BLaER1 (cell line): Measurements from ENCODE around the gene NTRK3.
A peak's percentile ranks its signal among the peaks of the same experiment; 100 is the strongest.

Experiments used
- H3K27ac ChIP-seq: shearing (Covaris generic); formaldehyde crosslinking; 2 replicates; pipeline ENCODE4 v1.8.1; 2022
- H3K27me3 ChIP-seq: shearing (Covaris generic); formaldehyde crosslinking; 2 replicates; pipeline ENCODE4 v1.8.1; 2022
- H3K36me3 ChIP-seq: shearing (Covaris generic); formaldehyde crosslinking; 2 replicates; pipeline ENCODE4 v1.8.1; 2022
- H3K4me1 ChIP-seq: shearing (Covaris generic); formaldehyde crosslinking; 2 replicates; pipeline ENCODE4 v1.8.1; 2022
- H3K4me2 ChIP-seq: shearing (Covaris generic); formaldehyde crosslinking; 2 replicates; pipeline ENCODE4 v1.8.1; 2022
- H3K4me3 ChIP-seq: shearing (Covaris generic); formaldehyde crosslinking; 2 replicates; pipeline ENCODE4 v1.8.1; 2022
- H3K9ac ChIP-seq: shearing (Covaris generic); formaldehyde crosslinking; 2 replicates; pipeline ENCODE4 v1.8.1; 2022
- H3K9me3 ChIP-seq: shearing (Covaris generic); formaldehyde crosslinking; 2 replicates; pipeline ENCODE4 v1.8.1; 2022
- H4K20me1 ChIP-seq: shearing (Covaris generic); formaldehyde crosslinking; 2 replicates; pipeline ENCODE4 v1.8.1; 2022
- Cebpa-rat ChIP-seq: shearing (Covaris generic); IDR thresholded peaks from 2 replicates; pipeline ENCODE4 v1.8.1; 2022

Gene NTRK3

DNA sequence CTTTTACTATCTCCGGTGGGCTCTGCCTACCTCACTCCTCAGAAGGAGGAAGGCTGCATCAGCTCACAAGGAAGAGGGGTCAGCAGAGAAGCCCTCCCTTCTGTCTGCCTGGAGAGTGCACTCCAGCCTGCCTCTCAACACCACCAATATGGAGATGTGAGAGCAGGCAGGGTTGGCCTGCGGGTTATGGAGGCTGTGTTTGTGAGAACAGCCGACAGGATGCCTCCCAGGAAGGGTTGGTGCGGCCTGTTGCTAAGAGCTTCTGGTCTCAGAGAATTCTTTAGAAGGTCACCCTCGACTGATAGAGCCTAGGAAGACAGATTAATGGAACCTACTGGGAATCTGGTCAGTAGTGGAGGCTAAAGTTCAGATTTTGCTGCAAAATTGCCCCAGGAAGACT is 326.1 kb downstream of the NTRK3 start:
- H4K20me1 ChIP-seq: no peaks in the 10 kb centered on the region
- H3K4me1 ChIP-seq: no peaks in the 10 kb centered on the region
- no peak for TF ChIP-seq Cebpa-rat
- no peaks in the 10 kb centered on the region for H3K36me3 ChIP-seq
- H3K27me3 ChIP-seq: no peaks in the 10 kb centered on the region
- H3K9ac ChIP-seq: no peak overlapping the region
- H3K4me3 ChIP-seq: no peak overlapping the region
- H3K27ac ChIP-seq: no peak overlapping the region
- H3K4me2 ChIP-seq: no peak overlapping the region
- no peaks in the 10 kb centered on the region for H3K9me3 ChIP-seq

DNA sequence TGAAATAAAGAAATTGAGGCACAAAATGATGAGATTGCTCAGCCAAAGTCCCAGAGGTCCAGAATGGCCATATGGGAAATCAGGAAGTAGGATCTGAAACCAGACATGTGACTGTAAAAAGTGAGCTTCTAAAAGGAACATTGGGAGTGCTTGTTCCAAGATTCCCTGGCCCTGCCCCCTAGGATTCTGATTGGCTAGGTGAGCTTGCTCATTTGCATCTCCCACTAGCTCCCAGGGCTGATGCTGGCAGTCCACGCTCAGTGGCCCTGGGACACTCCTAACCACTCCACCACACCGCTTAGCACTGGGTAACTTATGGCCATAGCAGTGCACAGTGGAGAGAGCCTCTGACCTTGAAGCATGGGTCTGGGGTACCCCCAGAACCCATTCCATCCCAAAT is 326.7 kb downstream of the NTRK3 start:
- Histone ChIP-seq H3K4me2 (no peak overlapping the region), H3K27me3 (no peaks in the 10 kb centered on the region), H3K4me1 (no peaks in the 10 kb centered on the region), H3K9me3 (no peaks in the 10 kb centered on the region), H3K9ac (no peak overlapping the region), H3K36me3 (no peaks in the 10 kb centered on the region), H3K4me3 (no peak overlapping the region), H3K27ac (no peak overlapping the region), H4K20me1 (no peaks in the 10 kb centered on the region)
- TF ChIP-seq Cebpa-rat: no peak

DNA sequence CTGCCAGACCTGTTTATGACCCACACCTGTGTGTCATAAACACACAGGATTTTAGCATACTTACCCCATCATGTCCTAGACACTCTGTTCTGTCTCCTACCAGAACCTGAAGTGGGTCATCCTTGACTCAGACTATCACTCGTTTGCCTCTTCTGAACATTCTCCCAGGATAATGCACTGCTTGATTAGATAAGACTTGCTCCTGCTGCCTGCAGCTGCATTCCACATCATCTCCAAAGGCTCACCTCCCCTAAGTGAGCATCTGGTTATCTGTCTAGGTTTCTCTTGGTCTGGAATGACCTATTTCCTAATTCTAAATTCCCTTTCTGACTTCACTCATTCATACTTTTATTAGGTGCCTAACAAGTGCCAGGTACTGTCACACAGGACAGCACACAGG is 332.1 kb downstream of the NTRK3 start:
- H3K9me3 ChIP-seq: no peaks in the 10 kb centered on the region
- H4K20me1 ChIP-seq: no peaks in the 10 kb centered on the region
- no peaks in the 10 kb centered on the region for H3K27me3 ChIP-seq
- no peak for TF ChIP-seq Cebpa-rat
- no peak overlapping the region for H3K27ac ChIP-seq
- no peak overlapping the region for H3K4me3 ChIP-seq
- no peaks in the 10 kb centered on the region for H3K36me3 ChIP-seq
- no peaks in the 10 kb centered on the region for H3K4me1 ChIP-seq
- no peak overlapping the region for H3K4me2 ChIP-seq
- H3K9ac ChIP-seq: no peak overlapping the region

DNA sequence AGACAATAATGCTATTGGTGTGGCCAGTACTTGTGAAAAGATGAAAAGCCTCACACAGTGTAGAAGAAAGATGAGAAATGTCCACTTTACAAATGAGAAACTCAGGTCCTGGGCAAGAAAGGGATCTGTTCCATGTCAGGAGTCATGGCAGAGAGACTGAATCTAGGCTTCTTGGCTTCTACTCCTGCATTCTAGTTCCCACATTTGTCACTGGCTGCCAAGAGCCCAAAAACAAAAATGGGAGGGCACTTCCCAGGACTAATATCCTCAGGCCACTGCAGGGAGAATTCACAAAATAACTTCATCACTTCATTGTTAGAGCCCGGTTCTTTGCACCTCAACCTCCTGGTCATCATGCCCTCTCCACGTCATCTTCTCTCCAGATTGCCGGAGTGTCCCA is 337.5 kb downstream of the NTRK3 start:
- Histone ChIP-seq H3K27me3 (no peaks in the 10 kb centered on the region), H3K9ac (no peak overlapping the region), H3K27ac (no peak overlapping the region), H4K20me1 (no peaks in the 10 kb centered on the region), H3K36me3 (no peaks in the 10 kb centered on the region), H3K4me1 (no peaks in the 10 kb centered on the region), H3K9me3 (no peaks in the 10 kb centered on the region), H3K4me3 (no peak overlapping the region), H3K4me2 (no peak overlapping the region)
- no peak for TF ChIP-seq Cebpa-rat

DNA sequence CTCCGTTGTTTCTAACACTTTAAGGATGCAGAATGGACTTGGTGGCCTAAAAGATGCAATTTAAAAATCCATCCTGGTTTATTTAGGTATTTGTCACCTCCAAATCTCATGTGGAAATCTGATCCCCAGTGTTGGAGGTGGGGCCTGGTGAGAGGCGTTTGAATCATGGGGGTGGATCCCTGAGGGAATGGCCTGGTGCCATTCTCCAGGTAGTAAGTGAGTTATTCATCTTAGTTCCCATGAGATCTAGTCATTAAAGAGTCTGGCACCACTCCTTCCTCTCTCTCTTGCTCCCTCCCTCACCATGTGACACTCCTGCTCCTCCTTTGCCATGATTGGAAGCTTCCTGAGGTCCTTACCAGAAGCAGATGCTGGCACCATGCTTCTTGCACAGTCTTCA is 339.1 kb downstream of the NTRK3 start:
- Histone ChIP-seq H3K27ac (no peak overlapping the region), H3K9me3 (no peaks in the 10 kb centered on the region), H3K27me3 (no peaks in the 10 kb centered on the region), H3K4me1 (no peaks in the 10 kb centered on the region), H4K20me1 (no peaks in the 10 kb centered on the region), H3K36me3 (no peaks in the 10 kb centered on the region), H3K4me2 (no peak overlapping the region), H3K9ac (no peak overlapping the region), H3K4me3 (no peak overlapping the region)
- no peak for TF ChIP-seq Cebpa-rat

DNA sequence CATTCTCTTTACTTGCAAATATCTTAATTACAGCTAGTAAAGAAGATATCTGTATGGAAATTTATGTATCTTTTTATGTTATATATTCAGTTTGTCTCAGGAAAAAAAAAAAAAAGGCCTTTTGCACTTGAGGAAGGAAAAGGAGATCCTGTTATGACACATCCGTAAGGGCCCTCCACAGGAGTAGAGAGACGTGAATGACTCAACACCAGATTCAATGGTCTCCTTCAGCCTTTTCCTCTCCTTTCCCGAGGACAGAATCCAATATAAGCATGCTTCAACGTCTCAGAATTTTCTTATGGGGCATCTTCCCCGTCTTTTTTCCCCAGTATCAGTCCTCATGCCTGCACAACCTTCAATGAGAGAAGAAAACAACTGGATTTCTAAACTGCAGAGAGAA is 340.3 kb downstream of the NTRK3 start:
- Histone ChIP-seq H3K9me3 (no peaks in the 10 kb centered on the region), H3K4me2 (no peak overlapping the region), H3K27ac (no peak overlapping the region), H3K4me1 (no peaks in the 10 kb centered on the region), H3K36me3 (no peaks in the 10 kb centered on the region), H3K9ac (no peak overlapping the region), H3K27me3 (no peaks in the 10 kb centered on the region), H3K4me3 (no peak overlapping the region), H4K20me1 (no peaks in the 10 kb centered on the region)
- TF ChIP-seq Cebpa-rat: no peak

DNA sequence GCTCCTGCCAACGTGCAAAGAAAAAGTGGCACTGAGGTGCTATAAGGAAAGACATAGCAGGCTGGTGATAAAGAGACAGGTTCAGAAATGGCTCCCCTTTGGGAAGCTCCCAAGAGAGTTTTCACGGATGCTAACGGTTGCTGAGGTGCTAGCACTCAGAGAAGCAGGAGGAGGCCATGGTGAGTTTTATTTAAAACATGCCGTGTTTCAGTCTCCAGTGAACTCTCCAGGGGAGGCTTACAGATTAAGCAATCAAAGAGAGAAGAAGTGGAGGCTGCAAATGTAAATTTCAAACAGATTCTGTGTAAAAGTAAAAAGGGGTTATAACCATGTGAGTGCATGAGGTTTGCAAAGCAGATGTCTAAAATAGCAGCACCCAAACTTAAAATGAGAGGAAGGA is 346.2 kb downstream of the NTRK3 start:
- Histone ChIP-seq H3K9ac (no peak overlapping the region), H3K27ac (no peak overlapping the region), H3K4me2 (no peak overlapping the region), H3K27me3 (no peaks in the 10 kb centered on the region), H3K36me3 (no peaks in the 10 kb centered on the region), H3K4me3 (no peak overlapping the region), H3K4me1 (peaks cover 7% of the 10 kb centered on the region), H4K20me1 (no peaks in the 10 kb centered on the region), H3K9me3 (no peaks in the 10 kb centered on the region)
- no peak for TF ChIP-seq Cebpa-rat

DNA sequence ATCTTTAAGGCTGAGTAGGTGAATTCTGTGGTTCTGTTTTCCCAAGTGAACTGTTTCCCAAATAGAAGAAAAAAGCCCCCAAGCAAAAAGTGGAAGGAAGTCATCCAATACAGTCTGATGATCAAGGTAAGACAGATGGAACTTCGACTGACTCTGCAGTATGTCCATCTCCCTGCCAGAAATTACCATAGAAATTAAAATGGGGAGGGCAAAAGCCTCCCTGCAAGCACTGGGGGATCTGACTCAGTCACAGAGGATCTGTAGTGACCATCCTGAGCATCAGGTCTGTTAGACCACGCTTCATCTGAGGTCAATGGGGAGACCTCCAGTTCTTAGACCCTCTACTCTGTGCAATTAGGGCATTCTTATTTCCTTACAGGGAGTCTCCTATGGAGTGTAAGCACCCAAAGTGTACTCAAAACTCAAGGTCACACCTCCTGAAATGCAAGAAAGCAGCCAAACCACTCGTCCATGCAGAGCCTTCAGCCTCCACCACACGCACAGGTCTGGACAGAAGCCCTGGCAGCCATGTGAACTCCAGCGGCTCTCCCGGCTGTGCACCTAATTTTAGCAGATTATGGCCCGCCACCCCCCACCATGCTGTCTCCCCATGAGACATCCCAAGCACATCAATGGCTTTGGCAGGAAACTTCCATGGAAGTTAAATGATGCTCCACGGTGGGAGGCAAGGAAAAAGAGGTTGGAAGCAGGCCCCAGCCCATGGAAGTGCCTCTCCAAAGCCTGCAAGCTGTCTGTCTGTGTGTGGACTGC is 348.7 kb downstream of the NTRK3 start:
- Histone ChIP-seq H3K4me2 (peak overlapping the region; percentile 25; the same call in 1 of the 2 replicates), H3K36me3 (no peaks in the 10 kb centered on the region), H3K4me1 (peaks cover 7% of the 10 kb centered on the region), H3K9me3 (no peaks in the 10 kb centered on the region), H3K4me3 (no peak overlapping the region), H3K27ac (no peak overlapping the region), H3K9ac (no peak overlapping the region), H4K20me1 (no peaks in the 10 kb centered on the region), H3K27me3 (no peaks in the 10 kb centered on the region)
- no peak for TF ChIP-seq Cebpa-rat

DNA sequence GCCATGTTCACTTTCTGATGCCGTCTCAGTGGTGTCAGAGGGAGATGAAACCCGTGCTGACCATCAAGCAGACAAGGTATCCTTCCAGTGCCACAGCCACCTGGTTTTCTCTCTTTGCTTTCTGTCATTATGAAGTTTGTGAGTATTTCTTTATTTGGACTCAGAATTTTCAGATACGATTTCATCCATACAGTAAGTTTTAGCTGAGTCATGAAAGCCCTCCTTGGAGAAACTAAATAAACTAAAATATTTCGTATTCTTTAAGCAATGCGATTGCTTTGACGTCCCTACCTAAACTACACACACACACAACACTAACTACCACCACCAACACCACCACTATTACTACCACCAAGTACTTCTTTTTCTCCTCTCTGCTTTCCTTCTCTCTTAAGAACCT is 350.1 kb downstream of the NTRK3 start:
- Histone ChIP-seq H3K9ac (no peak overlapping the region), H3K36me3 (no peaks in the 10 kb centered on the region), H3K27me3 (no peaks in the 10 kb centered on the region), H4K20me1 (no peaks in the 10 kb centered on the region), H3K4me1 (peaks cover 7% of the 10 kb centered on the region), H3K27ac (no peak overlapping the region), H3K4me3 (no peak overlapping the region), H3K4me2 (no peak overlapping the region), H3K9me3 (no peaks in the 10 kb centered on the region)
- no peak for TF ChIP-seq Cebpa-rat

DNA sequence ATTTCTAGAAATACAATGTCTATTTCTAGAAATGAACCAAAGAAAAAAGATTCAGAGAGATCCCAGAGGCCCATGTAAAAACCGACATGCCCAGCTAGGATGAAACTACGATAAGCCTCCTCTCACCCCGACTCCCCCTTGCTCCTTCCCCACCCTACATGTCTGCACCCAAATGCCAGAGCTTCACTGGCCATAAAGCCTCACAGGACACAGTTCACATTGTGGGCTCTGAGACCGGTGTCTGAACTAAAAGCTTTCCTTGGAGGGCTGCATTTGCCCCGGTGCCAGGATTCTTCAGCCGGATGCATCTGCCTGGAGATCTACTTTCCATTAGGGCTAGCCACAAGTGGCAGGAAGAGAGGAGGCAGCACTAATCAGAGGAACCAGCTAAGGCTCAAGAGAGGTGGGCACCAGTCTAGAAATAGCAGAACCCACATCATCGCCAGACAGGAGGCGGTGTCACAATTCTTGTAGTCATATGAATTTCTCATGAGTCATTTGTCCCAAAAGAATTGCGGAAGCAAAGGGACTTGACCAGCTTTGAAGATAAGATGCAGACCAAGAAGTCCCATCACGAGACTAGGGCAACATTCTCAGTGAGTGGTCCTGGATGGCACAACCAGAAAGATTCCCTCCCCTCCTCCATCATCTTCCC is 353.6 kb downstream of the NTRK3 start:
- no peaks in the 10 kb centered on the region for H3K9me3 ChIP-seq
- no peak for TF ChIP-seq Cebpa-rat
- no peak overlapping the region for H3K4me3 ChIP-seq
- H3K36me3 ChIP-seq: no peaks in the 10 kb centered on the region
- H3K4me1 ChIP-seq: peaks cover 6% of the 10 kb centered on the region
- no peak overlapping the region for H3K27ac ChIP-seq
- H3K9ac ChIP-seq: no peak overlapping the region
- H3K4me2 ChIP-seq: no peak overlapping the region
- H3K27me3 ChIP-seq: no peaks in the 10 kb centered on the region
- no peaks in the 10 kb centered on the region for H4K20me1 ChIP-seq
